GM23338 (cell line): Measurements from ENCODE around the gene ELAVL4. TPM values are rescaled to one million over a fixed set of nuclear protein-coding genes. Genes with fewer than 3 reads are reported as not detected.

ENCODE experiments used
- ATAC-seq: fragments of 200-7000 bp; cut with Tn5 transposase; 3 replicates; pipeline ENCODE4 v1.9.1; 2020
- DNase-seq: peaks from one replicate; pipeline ENCODE4 v3.0.0-alpha.2; 2015; ENCODE audit warnings: low spot score
- H2AFZ ChIP-seq: fragments of 200-600 bp; sonication (generic); 2 replicates; pipeline ENCODE4 v1.8.0; 2016; ENCODE audit warnings: antibody characterized with exemption, mild to moderate bottlenecking, moderate library complexity
- H3F3A ChIP-seq: fragments of 200-600 bp; sonication (generic); replicated peaks from 2 replicates; pipeline ENCODE4 v1.8.0; 2017; ENCODE audit warnings: antibody characterized with exemption, mixed run types, low read depth
- H3K27ac ChIP-seq: fragments of 200-600 bp; sonication (generic); 2 replicates; pipeline ENCODE4 v1.6.1; 2016; ENCODE audit warnings: low read depth
- H3K27me3 ChIP-seq: fragments of 200-600 bp; sonication (generic); 2 replicates; pipeline ENCODE4 v1.8.0; 2016; ENCODE audit warnings: mild to moderate bottlenecking, mixed run types, moderate library complexity; ENCODE audit not compliant: insufficient read depth
- H3K36me3 ChIP-seq: fragments of 200-600 bp; sonication (generic); 2 replicates; pipeline ENCODE4 v1.8.0; 2016; ENCODE audit warnings: mild to moderate bottlenecking; ENCODE audit not compliant: insufficient read depth
- H3K4me1 ChIP-seq: fragments of 200-600 bp; sonication (generic); 2 replicates; pipeline ENCODE4 v1.8.0; 2016; ENCODE audit warnings: mild to moderate bottlenecking, moderate library complexity; ENCODE audit not compliant: insufficient read depth
- H3K4me2 ChIP-seq: fragments of 200-600 bp; sonication (generic); 2 replicates; pipeline ENCODE4 v1.7.1; 2017; ENCODE audit warnings: mixed run types
- H3K4me3 ChIP-seq: fragments of 200-600 bp; sonication (generic); 2 replicates; pipeline ENCODE4 v1.6.1; 2016; ENCODE audit warnings: mixed run types
- H3K79me2 ChIP-seq: fragments of 200-600 bp; sonication (generic); replicated peaks from 2 replicates; pipeline ENCODE4 v1.8.0; 2017; ENCODE audit warnings: mild to moderate bottlenecking; ENCODE audit not compliant: insufficient read depth
- H3K9me2 ChIP-seq: fragments of 200-600 bp; sonication (generic); 2 replicates; pipeline ENCODE4 v1.8.0; 2017; ENCODE audit not compliant: insufficient read depth
- H4K20me1 ChIP-seq: fragments of 200-600 bp; sonication (generic); replicated peaks from 2 replicates; pipeline ENCODE4 v1.8.0; 2017; ENCODE audit warnings: mild to moderate bottlenecking; ENCODE audit not compliant: insufficient read depth
- H3K27ac Mint-ChIP-seq: 2 replicates; pipeline ENCODE4 v1.8.0; 2020; ENCODE audit warnings: inconsistent platforms, mild to moderate bottlenecking, moderate library complexity, mixed read lengths
- H3K27me3 Mint-ChIP-seq: 3 replicates; pipeline ENCODE4 v1.8.0; 2022; ENCODE audit warnings: low read depth, mild to moderate bottlenecking, moderate library complexity, mixed read lengths, inconsistent platforms; ENCODE audit not compliant: insufficient read depth, poor library complexity
- H3K36me3 Mint-ChIP-seq: 3 replicates; pipeline ENCODE4 v1.8.0; 2021; ENCODE audit warnings: low read depth, mild to moderate bottlenecking, inconsistent platforms, moderate library complexity, mixed read lengths
- H3K4me1 Mint-ChIP-seq: 3 replicates; pipeline ENCODE4 v1.8.0; 2020; ENCODE audit warnings: mild to moderate bottlenecking, inconsistent platforms, mixed read lengths
- H3K4me3 Mint-ChIP-seq: 3 replicates; pipeline ENCODE4 v1.8.0; 2021; ENCODE audit warnings: moderate library complexity, mild to moderate bottlenecking, inconsistent platforms, mixed read lengths
- H3K9me3 Mint-ChIP-seq: 3 replicates; pipeline ENCODE4 v1.8.0; 2020; ENCODE audit warnings: moderate library complexity, mild to moderate bottlenecking, inconsistent platforms, mixed read lengths
- CREB1 ChIP-seq: fragments of 250-450 bp; sonication (Bioruptor Pico); IDR thresholded peaks from 2 replicates; pipeline ENCODE4 v1.5.0; 2020; ENCODE audit warnings: low read depth, mild to moderate bottlenecking, moderate library complexity
- CTCF ChIP-seq, 2 experiments: fragments of 200-600 bp in 1 of 2; sonication (generic) in 1 of 2; conservative IDR thresholded peaks; 2 replicates each; pipeline versions ENCODE4 v1.5.1 to v1.6.1; 2016 to 2017; ENCODE audit warnings: antibody characterized with exemption in 2 of 2, low read depth in 2 of 2, mild to moderate bottlenecking in 2 of 2, moderate library complexity in 1 of 2
- ETS1 ChIP-seq: IDR thresholded peaks from 2 replicates; pipeline ENCODE4 v1.6.1; 2016; ENCODE audit warnings: antibody characterized with exemption
- EZH2 ChIP-seq: fragments of 200-600 bp; sonication (generic); IDR thresholded peaks from one replicate; pipeline ENCODE4 v1.8.0; 2017; ENCODE audit warnings: antibody characterized with exemption, mild to moderate bottlenecking, low read depth; ENCODE audit not compliant: unreplicated experiment
- EZH2phosphoT487 ChIP-seq: fragments of 200-600 bp; sonication (generic); IDR thresholded peaks from one replicate; pipeline ENCODE4 v1.8.1; 2018; ENCODE audit warnings: antibody characterized with exemption; ENCODE audit not compliant: unreplicated experiment
- JUNB ChIP-seq: IDR thresholded peaks from one replicate; pipeline ENCODE4 v1.6.1; 2016; ENCODE audit warnings: antibody characterized with exemption; ENCODE audit not compliant: unreplicated experiment
- NANOG ChIP-seq: IDR thresholded peaks from 2 replicates; pipeline ENCODE4 v1.6.1; 2016; ENCODE audit warnings: antibody characterized with exemption, borderline replicate concordance
- POLR2AphosphoS5 ChIP-seq: IDR thresholded peaks from 2 replicates; pipeline ENCODE4 v1.6.1; 2016; ENCODE audit warnings: antibody characterized with exemption, low read depth
- REST ChIP-seq: IDR thresholded peaks from one replicate; pipeline ENCODE4 v1.6.1; 2018; ENCODE audit warnings: antibody characterized with exemption; ENCODE audit not compliant: unreplicated experiment
- STAT1 ChIP-seq: IDR thresholded peaks from one replicate; pipeline ENCODE4 v1.6.1; 2016; ENCODE audit warnings: antibody characterized with exemption; ENCODE audit not compliant: unreplicated experiment
- ZNF114 ChIP-seq: fragments of 250-450 bp; sonication (Bioruptor Pico); IDR thresholded peaks from 2 replicates; pipeline ENCODE4 v1.5.0; 2020; ENCODE audit warnings: mild to moderate bottlenecking, moderate library complexity
- ZNF331 ChIP-seq: fragments of 250-450 bp; sonication (Bioruptor Pico); IDR thresholded peaks from 2 replicates; pipeline ENCODE4 v1.5.0; 2020; ENCODE audit warnings: low read depth, mild to moderate bottlenecking, moderate library complexity
- ZNF462 ChIP-seq: fragments of 250-450 bp; sonication (Bioruptor Pico); IDR thresholded peaks from 2 replicates; pipeline ENCODE4 v1.5.0; 2020; ENCODE audit warnings: mild to moderate bottlenecking, moderate library complexity
- polyA plus RNA-seq: library from polyadenylated mRNA; unstranded; fragments of >200 nt; fragmentation: Nextera tagmentation; extraction: Ambion mirVana; gene quantifications from 2 replicates; pipeline ENCODE4 v1.2.1, GENCODE V29; 2016
- total RNA-seq: library from RNA; depleted of rRNA; stranded (reverse); fragments of >200 nt; shearing (Covaris generic); gene quantifications from 2 replicates; pipeline ENCODE4 v1.2.3, GENCODE V29; 2014

ELAVL4 gene
- total and polyA plus RNA-seq, 2 experiments from 2014 or later = 1.4 to 1.9 TPM

- ATAC-seq (no peak), DNase-seq (no peak)
- Histone ChIP-seq H3F3A (no peaks in the 10 kb centered on the region), H3K27ac (no peak overlapping the region), H3K9me2 (no peaks in the 10 kb centered on the region), H4K20me1 (no peaks in the 10 kb centered on the region), H2AFZ (no peak overlapping the region), H3K4me2 (no peak overlapping the region), H3K79me2 (no peaks in the 10 kb centered on the region), H3K36me3 (no peaks in the 10 kb centered on the region), H3K27me3 (no peaks in the 10 kb centered on the region), H3K4me3 (no peak overlapping the region), H3K4me1 (no peaks in the 10 kb centered on the region)
- H3K27ac Mint-ChIP-seq = no peak overlapping the region; the same call in 1 of the 2 replicates
- no peaks in the 10 kb centered on the region for H3K36me3 Mint-ChIP-seq
- TF ChIP-seq ZNF331 = no peak
- TF ChIP-seq EZH2phosphoT487 = no peak
- no peak for TF ChIP-seq REST
- no peak for TF ChIP-seq NANOG
- TF ChIP-seq EZH2 = no peak
- no peak for TF ChIP-seq STAT1
- no peak for TF ChIP-seq CREB1 (CRISPR knock-in tag)
- no peak for TF ChIP-seq CTCF (conservative IDR thresholded peaks at IDR 0.05; ENCODE audit: low read depth in 2 of 2)
- TF ChIP-seq ZNF462 (CRISPR knock-in tag) = no peak
- no peak for TF ChIP-seq ZNF114 (CRISPR knock-in tag)
- no peak for TF ChIP-seq POLR2AphosphoS5
- TF ChIP-seq JUNB = no peak
- TF ChIP-seq ETS1 = no peak
- H3K4me1 Mint-ChIP-seq = no peaks in the 10 kb centered on the region
- no peak overlapping the region for H3K4me3 Mint-ChIP-seq
- H3K9me3 Mint-ChIP-seq = no peaks in the 10 kb centered on the region
- H3K27me3 Mint-ChIP-seq = peaks cover 3% of the 10 kb centered on the region
Measured at GRCh38 chr1:50208315-50208714, 99.6 kb downstream of the ELAVL4 start.
